ENCODE measurements around the gene TSHZ2.

The TSHZ2 gene

GRCh38 chr20:52972190-52972937, at the start of gene TSHZ2:
Gene TSHZ2 (plus strand): TSS chr20:52972358. CDS start chr20:52973294, 936 bp downstream.
- H3K27ac ChIP-seq, result peak within 1 kb of the TSS; percentile 41
- TF ChIP-seq CTCF (conservative IDR thresholded peaks at IDR 0.05) (no peak), ZFX (IDR thresholded peaks at IDR 0.05) (no peak)

GRCh38 chr20:52922436-52922835, 49.7 kb upstream of the TSHZ2 start:
- no peak overlapping the region for H3K27ac ChIP-seq
- TF ChIP-seq ZFX (IDR thresholded peaks at IDR 0.05) (no peak), CTCF (conservative IDR thresholded peaks at IDR 0.05) (no peak)

- TF ChIP-seq CTCF (conservative IDR thresholded peaks at IDR 0.05), result no peak
- TF ChIP-seq ZFX (IDR thresholded peaks at IDR 0.05), result no peak
- no peak overlapping the region for H3K27ac ChIP-seq
Observed at GRCh38 chr20:52923123-52923937, 48.8 kb upstream of the TSHZ2 start.

GRCh38 chr20:52924411-52925271, 47.5 kb upstream of the TSHZ2 start:
- H3K27ac ChIP-seq, result no peak overlapping the region
- TF ChIP-seq CTCF (conservative IDR thresholded peaks at IDR 0.05) (no peak), ZFX (IDR thresholded peaks at IDR 0.05) (no peak)

- TF ChIP-seq CTCF (conservative IDR thresholded peaks at IDR 0.05), result no peak
- TF ChIP-seq ZFX (IDR thresholded peaks at IDR 0.05), result no peak
- no peak overlapping the region for H3K27ac ChIP-seq
Observed at GRCh38 chr20:52926505-52926904, 45.7 kb upstream of the TSHZ2 start.

- H3K27ac ChIP-seq, result no peak overlapping the region
- TF ChIP-seq ZFX (IDR thresholded peaks at IDR 0.05) (no peak), CTCF (conservative IDR thresholded peaks at IDR 0.05) (no peak)
Observed at GRCh38 chr20:52933867-52934266, 38.3 kb upstream of the TSHZ2 start.

Data from C4-2B (cell line).